DND-41 (cell line): ENCODE data around the gene PER1.

ENCODE experiments used
- ATAC-seq: fragments of 200-7000 bp; cut with Tn5 transposase; 3 replicates; pipeline ENCODE4 v1.9.1; 2021; ENCODE audit warnings: low read depth; ENCODE audit not compliant: insufficient read depth
- DNase-seq: peaks from one replicate; pipeline ENCODE4 v3.0.0-alpha.2; 2020
- H2AFZ ChIP-seq: 2 replicates; pipeline ENCODE4 v1.6.0; 2012; ENCODE audit warnings: low read depth, low read length
- H3K27ac ChIP-seq: 2 replicates; pipeline ENCODE4 v1.5.1; 2012; ENCODE audit warnings: low read length, inconsistent platforms
- H3K27me3 ChIP-seq: fragments of 200-600 bp; sonication (generic); 2 replicates; pipeline ENCODE4 v1.6.0; 2012; ENCODE audit warnings: low read length, mild to moderate bottlenecking, inconsistent platforms; ENCODE audit not compliant: insufficient read depth, poor library complexity
- H3K36me3 ChIP-seq: 2 replicates; pipeline ENCODE4 v1.5.1; 2012; ENCODE audit warnings: low read length, inconsistent platforms; ENCODE audit not compliant: insufficient read depth
- H3K4me1 ChIP-seq: 2 replicates; pipeline ENCODE4 v1.5.1; 2012; ENCODE audit warnings: mild to moderate bottlenecking, low read length; ENCODE audit not compliant: insufficient read depth
- H3K4me2 ChIP-seq: 2 replicates; pipeline ENCODE4 v1.6.0; 2012; ENCODE audit warnings: mild to moderate bottlenecking, moderate library complexity, low read length, inconsistent platforms; ENCODE audit not compliant: insufficient read depth
- H3K4me3 ChIP-seq, 2 experiments: fragments of 200-600 bp in 1 of 2; shearing (Covaris generic) in 1 of 2; 2 replicates each; pipeline ENCODE4 v1.5.1; 2012 to 2016; ENCODE audit warnings: inconsistent platforms in 2 of 2, low read length in 2 of 2, mild to moderate bottlenecking in 2 of 2, low read depth in 1 of 2, moderate library complexity in 1 of 2
- H3K79me2 ChIP-seq: 2 replicates; pipeline ENCODE4 v1.6.0; 2012; ENCODE audit warnings: low read length, inconsistent platforms; ENCODE audit not compliant: insufficient read depth
- H3K9ac ChIP-seq: 2 replicates; pipeline ENCODE4 v1.6.0; 2012; ENCODE audit warnings: low read depth, mild to moderate bottlenecking, inconsistent platforms, low read length, moderate library complexity
- H3K9me3 ChIP-seq: 2 replicates; pipeline ENCODE4 v1.5.1; 2012; ENCODE audit warnings: low read length, moderate library complexity, mild to moderate bottlenecking, inconsistent platforms; ENCODE audit not compliant: insufficient read depth, severe bottlenecking
- H4K20me1 ChIP-seq: 2 replicates; pipeline ENCODE4 v1.6.0; 2012; ENCODE audit warnings: low read length; ENCODE audit not compliant: insufficient read depth
- EZH2 ChIP-seq: IDR thresholded peaks from 3 replicates; pipeline ENCODE4 v1.6.1; 2012; ENCODE audit warnings: borderline replicate concordance, low read depth, mild to moderate bottlenecking, moderate library complexity, low read length, inconsistent platforms; ENCODE audit not compliant: severe bottlenecking
- TF ChIP-seq, protein P1 (sequence below): IDR thresholded peaks from 2 replicates; pipeline ENCODE4 v1.5.1; 2012; ENCODE audit warnings: borderline replicate concordance, low read length, moderate library complexity, mild to moderate bottlenecking; ENCODE audit not compliant: poor library complexity, severe bottlenecking; ENCODE audit errors: extremely low read depth

PER1 gene, protein sequence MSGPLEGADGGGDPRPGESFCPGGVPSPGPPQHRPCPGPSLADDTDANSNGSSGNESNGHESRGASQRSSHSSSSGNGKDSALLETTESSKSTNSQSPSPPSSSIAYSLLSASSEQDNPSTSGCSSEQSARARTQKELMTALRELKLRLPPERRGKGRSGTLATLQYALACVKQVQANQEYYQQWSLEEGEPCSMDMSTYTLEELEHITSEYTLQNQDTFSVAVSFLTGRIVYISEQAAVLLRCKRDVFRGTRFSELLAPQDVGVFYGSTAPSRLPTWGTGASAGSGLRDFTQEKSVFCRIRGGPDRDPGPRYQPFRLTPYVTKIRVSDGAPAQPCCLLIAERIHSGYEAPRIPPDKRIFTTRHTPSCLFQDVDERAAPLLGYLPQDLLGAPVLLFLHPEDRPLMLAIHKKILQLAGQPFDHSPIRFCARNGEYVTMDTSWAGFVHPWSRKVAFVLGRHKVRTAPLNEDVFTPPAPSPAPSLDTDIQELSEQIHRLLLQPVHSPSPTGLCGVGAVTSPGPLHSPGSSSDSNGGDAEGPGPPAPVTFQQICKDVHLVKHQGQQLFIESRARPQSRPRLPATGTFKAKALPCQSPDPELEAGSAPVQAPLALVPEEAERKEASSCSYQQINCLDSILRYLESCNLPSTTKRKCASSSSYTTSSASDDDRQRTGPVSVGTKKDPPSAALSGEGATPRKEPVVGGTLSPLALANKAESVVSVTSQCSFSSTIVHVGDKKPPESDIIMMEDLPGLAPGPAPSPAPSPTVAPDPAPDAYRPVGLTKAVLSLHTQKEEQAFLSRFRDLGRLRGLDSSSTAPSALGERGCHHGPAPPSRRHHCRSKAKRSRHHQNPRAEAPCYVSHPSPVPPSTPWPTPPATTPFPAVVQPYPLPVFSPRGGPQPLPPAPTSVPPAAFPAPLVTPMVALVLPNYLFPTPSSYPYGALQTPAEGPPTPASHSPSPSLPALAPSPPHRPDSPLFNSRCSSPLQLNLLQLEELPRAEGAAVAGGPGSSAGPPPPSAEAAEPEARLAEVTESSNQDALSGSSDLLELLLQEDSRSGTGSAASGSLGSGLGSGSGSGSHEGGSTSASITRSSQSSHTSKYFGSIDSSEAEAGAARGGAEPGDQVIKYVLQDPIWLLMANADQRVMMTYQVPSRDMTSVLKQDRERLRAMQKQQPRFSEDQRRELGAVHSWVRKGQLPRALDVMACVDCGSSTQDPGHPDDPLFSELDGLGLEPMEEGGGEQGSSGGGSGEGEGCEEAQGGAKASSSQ (N-terminal part only)

DNA sequence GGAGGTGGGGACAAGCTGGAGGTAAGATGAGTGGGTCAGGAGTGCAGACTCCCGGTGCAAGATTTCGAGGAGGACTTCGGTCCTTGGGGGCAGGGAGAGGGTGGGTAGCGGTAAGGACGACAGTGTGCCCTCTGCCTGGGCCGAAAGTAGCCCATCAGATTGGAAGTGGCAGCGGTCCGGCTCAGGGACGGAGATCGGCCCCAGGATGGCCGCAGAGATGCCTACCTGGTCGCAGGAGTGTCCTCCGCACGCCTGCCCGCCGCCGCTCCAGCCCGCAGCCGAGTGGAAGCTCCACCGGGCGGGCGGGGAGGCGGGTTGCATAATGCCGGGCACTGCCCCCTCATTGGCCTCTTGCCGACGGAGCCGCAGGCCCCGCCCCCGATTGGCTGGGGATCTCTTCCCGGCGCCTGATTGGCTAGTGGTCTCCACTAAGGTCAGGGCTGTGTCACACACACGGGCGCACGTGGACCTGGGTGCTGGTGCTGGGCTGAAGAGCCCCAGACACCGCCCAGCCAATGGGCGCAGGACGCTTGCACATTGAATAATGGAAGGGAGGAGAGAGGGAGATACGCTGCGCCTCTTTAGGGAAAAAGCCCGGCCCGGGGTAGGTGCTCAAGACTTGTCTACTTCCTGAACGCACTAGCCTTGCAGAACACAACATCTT is at the start of gene PER1:
Gene PER1, minus strand, starts transcription at position 293 of the 664 bp plus-strand sequence. CDS start 1,698 bp downstream, outside the sequence.
- TF ChIP-seq, protein P1, sequence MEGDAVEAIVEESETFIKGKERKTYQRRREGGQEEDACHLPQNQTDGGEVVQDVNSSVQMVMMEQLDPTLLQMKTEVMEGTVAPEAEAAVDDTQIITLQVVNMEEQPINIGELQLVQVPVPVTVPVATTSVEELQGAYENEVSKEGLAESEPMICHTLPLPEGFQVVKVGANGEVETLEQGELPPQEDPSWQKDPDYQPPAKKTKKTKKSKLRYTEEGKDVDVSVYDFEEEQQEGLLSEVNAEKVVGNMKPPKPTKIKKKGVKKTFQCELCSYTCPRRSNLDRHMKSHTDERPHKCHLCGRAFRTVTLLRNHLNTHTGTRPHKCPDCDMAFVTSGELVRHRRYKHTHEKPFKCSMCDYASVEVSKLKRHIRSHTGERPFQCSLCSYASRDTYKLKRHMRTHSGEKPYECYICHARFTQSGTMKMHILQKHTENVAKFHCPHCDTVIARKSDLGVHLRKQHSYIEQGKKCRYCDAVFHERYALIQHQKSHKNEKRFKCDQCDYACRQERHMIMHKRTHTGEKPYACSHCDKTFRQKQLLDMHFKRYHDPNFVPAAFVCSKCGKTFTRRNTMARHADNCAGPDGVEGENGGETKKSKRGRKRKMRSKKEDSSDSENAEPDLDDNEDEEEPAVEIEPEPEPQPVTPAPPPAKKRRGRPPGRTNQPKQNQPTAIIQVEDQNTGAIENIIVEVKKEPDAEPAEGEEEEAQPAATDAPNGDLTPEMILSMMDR: no peak
- TF ChIP-seq EZH2: no peak
- peaks cover 58% of the 10 kb centered on the region for H3K4me1 ChIP-seq
- no peaks in the 10 kb centered on the region for H3K27me3 ChIP-seq
- DNase-seq (peak; percentile 91), ATAC-seq (peak; percentile 44)
- peak within 1 kb of the TSS; percentile 61 for H3K9ac ChIP-seq
- peak within 1 kb of the TSS; percentile 47 to 76 for H3K4me3 ChIP-seq
- H4K20me1 ChIP-seq: peaks cover 19% of the 10 kb centered on the region
- peaks cover 17% of the 10 kb centered on the region for H3K79me2 ChIP-seq
- no peaks in the 10 kb centered on the region for H3K9me3 ChIP-seq
- peak within 1 kb of the TSS; percentile 93 for H3K4me2 ChIP-seq
- peaks cover 32% of the 10 kb centered on the region for H3K36me3 ChIP-seq
- H3K27ac ChIP-seq: peak within 1 kb of the TSS; percentile 85
- H2AFZ ChIP-seq: peak within 1 kb of the TSS; percentile 59

DNA sequence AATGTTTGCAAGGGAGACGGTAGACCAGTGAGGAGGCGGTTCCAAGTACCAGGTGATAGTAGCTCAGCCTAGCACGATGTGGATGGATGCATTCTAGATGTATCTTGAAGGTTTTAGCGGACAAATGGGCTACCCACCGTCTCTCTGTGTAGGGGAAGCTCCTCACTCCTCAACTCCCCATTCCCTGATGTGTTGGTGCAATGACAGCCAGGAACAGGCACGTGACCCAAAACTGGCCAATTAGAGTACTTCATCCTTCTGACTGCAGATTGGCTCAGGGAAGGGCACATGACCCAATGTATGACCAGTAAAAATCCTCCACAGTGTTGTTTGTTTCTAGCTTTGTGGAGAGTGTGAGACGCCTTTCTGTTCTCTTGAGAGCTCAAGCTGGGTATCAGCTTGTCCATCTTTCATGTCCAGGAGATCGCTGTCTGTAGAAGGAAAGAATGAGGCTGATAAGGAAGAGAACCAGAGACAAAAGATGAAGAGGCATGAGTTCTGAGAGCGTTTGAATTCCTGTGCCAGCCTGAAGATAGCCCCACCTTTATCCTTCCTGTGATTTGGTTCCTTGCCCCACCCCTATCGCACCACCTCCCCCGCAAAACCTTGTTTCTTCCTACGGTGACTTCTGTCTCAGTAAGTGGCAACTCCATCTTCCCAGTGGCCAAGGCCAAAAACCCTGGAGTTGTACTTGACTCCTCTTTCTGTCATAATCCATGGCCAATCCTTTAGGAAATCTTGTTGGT is 40.0 kb upstream of the PER1 start:
- Histone ChIP-seq H2AFZ (peak overlapping the region; percentile 81), H3K9me3 (no peaks in the 10 kb centered on the region), H4K20me1 (peaks cover 12% of the 10 kb centered on the region), H3K27me3 (no peaks in the 10 kb centered on the region), H3K4me1 (peaks cover 54% of the 10 kb centered on the region), H3K79me2 (peaks cover 17% of the 10 kb centered on the region), H3K36me3 (no peaks in the 10 kb centered on the region; the same call in 1 of the 2 replicates), H3K27ac (peak overlapping the region; percentile 86), H3K4me2 (peak overlapping the region; percentile 74), H3K9ac (peak overlapping the region; percentile 58), H3K4me3 (peak overlapping the region; percentile 12 to 61; a peak in 3 of 4 replicates)
- ATAC-seq: peak; percentile 66
- TF ChIP-seq, protein P1: no peak
- no peak for TF ChIP-seq EZH2
- peak; percentile 87 for DNase-seq

DNA sequence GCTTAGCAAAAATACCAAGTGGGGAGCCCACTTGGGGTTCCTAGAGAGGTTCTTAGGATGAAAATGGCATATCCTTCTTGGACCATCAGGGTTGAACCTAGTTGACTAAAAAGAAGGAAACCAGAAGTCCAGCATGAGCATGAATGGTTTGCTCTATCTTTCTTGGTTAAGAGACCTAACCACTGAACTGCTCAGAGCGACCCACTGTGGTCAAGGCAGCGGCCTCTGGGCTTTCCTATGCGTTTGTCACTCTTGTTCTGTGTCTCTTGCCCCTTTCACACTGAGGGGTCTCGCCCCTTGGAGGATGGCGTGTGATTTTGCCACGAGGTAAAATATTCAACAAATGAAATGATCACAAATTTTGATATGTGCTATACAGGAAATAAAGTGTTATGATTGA is 38.3 kb upstream of the PER1 start:
- DNase-seq (no peak), ATAC-seq (no peak)
- Histone ChIP-seq H3K36me3 (no peaks in the 10 kb centered on the region; the same call in 1 of the 2 replicates), H3K4me1 (peaks cover 68% of the 10 kb centered on the region), H4K20me1 (peaks cover 13% of the 10 kb centered on the region), H2AFZ (peak overlapping the region; percentile 72), H3K27ac (peak overlapping the region; percentile 68), H3K4me3 (peak overlapping the region in 1 of 2 experiments; percentile 80; a peak in 2 of 4 replicates), H3K9ac (peak overlapping the region; percentile 70), H3K27me3 (no peaks in the 10 kb centered on the region), H3K9me3 (no peaks in the 10 kb centered on the region), H3K4me2 (peak overlapping the region; percentile 91), H3K79me2 (peaks cover 17% of the 10 kb centered on the region)
- no peak for TF ChIP-seq EZH2
- TF ChIP-seq, protein P1: no peak
